GM21576 (cell line): Measurements from ENCODE around the gene PTPRE.

Experiments used
- ATAC-seq: cut with Tn5 transposase; IDR thresholded peaks from one replicate; pipeline ENCODE4 v1.9.1; 2021; ENCODE audit warnings: mild to moderate bottlenecking, moderate library complexity; ENCODE audit not compliant: unreplicated experiment

Gene PTPRE

GRCh38 chr10:128016423-128017060, 109.6 kb downstream of the PTPRE start:
- ATAC-seq, result no peak

- ATAC-seq, result no peak
These were observed 110.9 kb downstream of the PTPRE start for GRCh38 chr10:128017822-128018221.

DNA sequence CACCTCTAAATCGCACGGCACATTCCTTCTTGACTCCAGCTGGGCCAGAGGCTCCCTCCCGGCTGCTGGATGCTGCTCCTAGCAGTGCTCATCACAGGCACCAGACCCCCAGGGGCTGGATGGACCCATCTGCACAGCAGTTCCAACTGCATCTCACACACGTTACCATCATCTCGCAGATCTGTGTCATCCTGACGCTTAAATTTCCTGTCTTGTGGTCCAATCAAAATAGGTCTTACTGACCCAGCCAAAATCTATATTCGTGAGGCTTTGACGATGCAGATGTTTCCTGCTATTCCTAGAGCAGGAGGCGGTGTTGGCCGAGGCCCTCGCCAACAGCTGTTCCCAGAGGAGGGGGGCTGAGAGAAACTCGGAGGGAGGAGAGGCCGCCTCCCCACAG, 111.3 kb downstream of the PTPRE start:
- no peak for ATAC-seq

- ATAC-seq, result no peak
These were observed 111.8 kb downstream of the PTPRE start for GRCh38 chr10:128018691-128019090.

DNA sequence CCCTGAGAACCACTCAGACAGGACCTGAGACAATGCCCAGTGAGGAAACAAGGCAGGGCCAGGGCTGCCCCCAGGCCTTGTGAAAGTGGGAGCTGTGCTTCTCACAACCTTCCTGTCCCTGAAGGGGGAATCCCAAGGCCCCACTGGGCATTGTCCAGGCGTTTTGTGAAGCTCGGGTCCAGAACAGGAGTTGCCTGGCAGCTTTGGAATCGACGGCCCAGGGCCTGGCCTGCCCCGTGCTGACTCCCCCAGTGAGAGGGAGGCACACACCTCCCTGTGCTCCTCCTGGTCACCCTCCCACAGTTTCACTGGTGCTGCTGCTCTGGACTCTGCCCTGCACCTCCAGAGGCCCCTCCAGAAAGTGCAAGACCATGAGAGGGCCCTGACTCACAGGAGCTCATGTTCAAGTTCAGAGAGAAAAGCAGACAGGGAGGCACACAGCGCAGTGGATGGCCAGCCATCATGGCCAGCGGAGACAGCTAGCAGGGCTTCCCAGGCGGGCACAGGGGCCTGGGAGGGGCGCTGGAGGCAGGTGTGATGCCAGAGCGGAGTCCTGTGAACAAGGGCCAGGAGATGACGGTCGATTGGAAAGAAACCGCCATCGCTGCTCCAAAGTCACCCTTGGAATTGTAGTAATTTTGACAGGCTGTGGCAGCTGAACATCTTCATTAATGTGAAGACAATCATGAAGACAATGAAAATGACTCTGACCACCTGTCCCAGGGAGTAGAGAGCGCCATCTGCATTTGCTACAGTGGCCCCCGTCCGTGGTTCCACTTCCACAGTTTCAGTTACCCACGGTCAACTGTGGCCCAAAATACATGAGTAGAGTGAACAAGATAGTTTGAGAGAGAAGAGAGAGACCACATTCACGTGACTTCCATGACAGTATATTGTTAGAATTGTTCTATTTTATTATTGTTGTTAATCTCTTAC, 115.6 kb downstream of the PTPRE start:
- ATAC-seq, result no peak

- ATAC-seq, result no peak
These were observed 117.5 kb downstream of the PTPRE start for GRCh38 chr10:128024426-128024825.

GRCh38 chr10:128025437-128025836, 118.5 kb downstream of the PTPRE start:
- ATAC-seq, result no peak

GRCh38 chr10:128025951-128026350, 119.0 kb downstream of the PTPRE start:
- ATAC-seq, result no peak

- ATAC-seq, result no peak
These were observed 119.9 kb downstream of the PTPRE start for GRCh38 chr10:128026615-128027300.

DNA sequence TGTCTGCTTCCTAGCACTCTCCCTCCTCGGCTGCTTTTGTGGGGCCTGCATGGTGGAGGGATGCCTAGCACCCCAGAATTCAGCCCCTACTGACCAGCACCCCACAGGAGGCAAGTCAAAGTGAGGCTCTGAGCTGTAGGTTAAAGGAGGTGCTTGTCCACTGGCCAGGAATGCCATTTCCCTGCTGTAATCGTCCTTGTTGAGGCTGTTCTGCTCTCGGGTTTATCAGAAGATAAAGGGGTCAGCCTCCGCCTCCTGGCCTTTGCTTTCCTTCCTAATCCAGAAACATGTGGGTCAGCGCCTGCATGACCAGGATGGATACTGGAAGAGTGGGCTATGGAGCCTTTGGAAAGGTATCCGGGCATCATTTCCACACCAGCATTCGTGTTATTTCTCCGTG, 120.4 kb downstream of the PTPRE start:
- ATAC-seq, result no peak

DNA sequence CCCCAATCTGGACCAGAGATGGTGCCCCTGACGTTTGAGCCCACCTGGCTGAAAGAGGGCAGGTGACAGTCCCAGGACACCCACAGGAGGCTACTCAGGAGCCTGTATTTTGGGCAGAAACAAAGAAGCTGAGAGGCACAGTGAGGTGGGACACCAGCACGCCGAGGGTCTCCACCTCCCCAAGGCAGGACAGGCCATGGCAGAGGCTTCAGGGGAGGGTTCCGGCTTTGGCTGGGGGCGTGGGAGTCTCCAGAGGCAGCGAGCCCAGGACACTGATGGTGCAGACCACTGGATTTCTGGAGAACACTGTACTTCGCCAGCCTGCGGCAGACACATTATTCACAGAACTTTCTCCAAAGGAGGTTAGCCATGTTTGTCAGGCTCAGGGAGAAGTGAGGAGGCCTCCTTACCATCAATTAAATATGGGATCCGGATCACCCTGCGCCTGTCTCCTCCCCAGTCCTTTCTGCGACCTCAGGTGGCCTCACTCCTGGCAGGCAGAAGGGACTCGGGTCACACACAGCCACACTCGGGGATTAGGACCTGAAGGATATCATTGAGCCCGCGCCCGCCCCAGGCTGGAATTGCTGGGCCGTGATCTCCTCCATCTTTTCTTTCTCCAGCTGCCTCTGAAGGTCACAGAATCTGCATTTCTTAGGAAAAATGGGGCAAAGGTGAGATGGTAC, 121.1 kb downstream of the PTPRE start:
- no peak for ATAC-seq

GRCh38 chr10:128028508-128029289, 121.8 kb downstream of the PTPRE start:
- no peak for ATAC-seq

- ATAC-seq, result no peak
These were observed 122.4 kb downstream of the PTPRE start for GRCh38 chr10:128029290-128029651.

DNA sequence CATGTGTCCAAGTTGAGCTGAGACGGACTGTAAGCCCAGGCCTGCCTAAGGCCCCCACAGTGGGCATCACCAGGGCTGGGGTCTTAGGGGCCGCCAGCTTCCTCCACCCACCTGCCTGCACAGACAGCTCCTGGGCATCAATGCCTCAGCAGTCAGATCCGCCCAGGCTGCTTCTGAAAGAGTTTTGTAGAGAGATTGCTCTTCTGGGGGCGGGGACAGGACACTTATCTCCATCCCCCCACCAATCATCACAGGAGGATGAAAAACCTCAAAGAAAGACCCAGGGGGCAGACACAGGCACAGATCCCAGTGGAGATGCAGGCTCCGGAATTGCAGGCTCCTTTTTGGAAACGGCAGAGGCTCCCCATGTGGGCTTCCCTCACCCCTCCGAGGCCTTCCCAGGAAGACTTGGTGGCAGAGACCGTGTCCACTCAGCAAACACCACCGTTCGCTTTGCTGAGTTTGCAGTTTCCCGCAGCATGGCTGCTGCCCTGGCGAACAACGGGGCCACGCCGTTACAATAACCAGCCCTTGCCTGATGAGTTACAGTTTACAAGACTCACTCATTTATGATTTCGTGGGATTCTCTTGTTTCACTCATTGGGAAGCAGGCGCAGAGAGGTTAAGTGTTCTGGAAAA, 122.9 kb downstream of the PTPRE start:
- ATAC-seq, result no peak

DNA sequence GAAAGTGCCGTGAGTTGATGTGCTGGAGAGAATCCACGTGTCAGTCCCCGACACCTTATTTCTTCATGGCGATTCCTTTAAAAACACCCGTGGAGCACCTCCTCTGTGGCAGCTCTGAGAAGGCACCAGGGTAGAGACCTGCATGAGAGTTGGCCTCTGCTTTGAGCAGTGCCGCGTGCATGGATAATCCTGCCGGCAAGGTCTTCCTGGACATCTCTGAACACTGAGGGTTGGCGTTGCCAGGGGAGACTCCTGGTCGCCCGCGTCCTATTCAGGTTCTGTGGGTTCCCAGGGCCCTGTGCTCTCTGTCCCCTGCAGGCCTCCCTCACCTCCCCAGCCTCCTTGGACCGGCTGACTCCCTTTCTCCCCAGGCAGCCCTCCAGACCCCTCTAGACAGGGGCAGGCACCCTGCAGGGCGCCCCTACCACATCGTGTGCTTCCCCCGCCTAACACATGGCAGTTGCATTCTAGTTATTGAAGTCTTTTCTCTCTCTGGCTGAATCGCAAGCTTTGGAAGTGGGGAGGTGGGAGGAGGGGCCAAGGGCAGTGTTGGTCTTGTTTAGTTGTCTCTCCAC, 123.7 kb downstream of the PTPRE start:
- no peak for ATAC-seq

- no peak for ATAC-seq
These were observed 124.3 kb downstream of the PTPRE start for GRCh38 chr10:128031216-128031615.

GRCh38 chr10:128032466-128032865, 125.6 kb downstream of the PTPRE start:
- ATAC-seq, result no peak

DNA sequence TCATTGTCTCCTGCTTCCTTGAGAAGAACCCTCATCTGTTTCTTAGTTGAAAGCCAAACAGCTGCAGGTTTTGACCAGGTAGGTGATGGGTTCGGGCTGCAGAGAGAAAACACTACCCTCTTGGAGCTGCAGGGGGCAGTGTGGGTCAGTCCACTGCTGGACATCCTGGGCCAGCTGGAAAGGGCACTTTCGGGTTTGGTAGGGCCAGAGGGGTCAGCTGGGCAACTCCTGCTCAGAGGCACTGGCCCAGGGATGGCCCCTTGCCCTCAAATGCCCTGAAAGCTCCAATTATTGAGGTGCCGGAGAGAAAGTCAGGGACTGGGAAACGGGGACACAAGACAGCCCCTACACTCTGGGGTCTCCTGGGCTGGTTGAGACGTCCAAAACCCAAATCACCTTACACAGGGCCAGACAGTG, 128.7 kb downstream of the PTPRE start:
- ATAC-seq, result peak; percentile 82

GRCh38 chr10:128036011-128036615, 129.2 kb downstream of the PTPRE start:
- ATAC-seq, result no peak
